ENCODE measurements around the gene USP31.

DNA sequence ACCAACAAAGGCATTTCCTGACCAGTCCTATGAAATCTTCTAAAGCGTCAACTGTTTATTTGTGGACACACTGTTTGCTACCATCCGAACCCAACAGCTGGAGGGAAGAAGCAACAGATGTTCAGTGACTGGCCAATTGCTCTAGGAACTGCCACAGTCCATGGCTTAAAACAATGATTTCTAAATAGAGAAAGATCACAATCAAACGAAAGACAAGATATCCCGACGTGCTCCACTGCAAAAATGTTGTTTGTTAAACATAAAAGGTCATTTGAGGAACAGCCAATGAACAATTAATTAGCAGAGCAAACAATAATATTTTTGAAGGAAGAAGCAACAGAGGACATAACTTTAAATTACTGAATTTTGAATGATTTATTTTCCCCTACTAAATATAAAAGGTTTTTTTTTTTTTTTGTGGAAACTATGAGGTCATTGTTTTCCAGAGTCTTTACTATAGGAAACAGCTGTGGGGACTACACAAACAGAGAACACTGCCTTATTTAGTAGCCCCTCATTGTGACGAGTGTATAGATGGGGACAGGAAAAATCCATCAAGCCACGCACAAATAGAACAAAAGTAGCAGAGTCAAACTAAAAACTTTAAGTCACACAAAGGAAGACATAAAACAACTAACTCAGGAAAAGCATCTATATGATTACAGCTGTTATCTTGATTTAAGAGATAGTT lies 17.2 kb downstream of the USP31 start:
- TF ChIP-seq, protein P1, sequence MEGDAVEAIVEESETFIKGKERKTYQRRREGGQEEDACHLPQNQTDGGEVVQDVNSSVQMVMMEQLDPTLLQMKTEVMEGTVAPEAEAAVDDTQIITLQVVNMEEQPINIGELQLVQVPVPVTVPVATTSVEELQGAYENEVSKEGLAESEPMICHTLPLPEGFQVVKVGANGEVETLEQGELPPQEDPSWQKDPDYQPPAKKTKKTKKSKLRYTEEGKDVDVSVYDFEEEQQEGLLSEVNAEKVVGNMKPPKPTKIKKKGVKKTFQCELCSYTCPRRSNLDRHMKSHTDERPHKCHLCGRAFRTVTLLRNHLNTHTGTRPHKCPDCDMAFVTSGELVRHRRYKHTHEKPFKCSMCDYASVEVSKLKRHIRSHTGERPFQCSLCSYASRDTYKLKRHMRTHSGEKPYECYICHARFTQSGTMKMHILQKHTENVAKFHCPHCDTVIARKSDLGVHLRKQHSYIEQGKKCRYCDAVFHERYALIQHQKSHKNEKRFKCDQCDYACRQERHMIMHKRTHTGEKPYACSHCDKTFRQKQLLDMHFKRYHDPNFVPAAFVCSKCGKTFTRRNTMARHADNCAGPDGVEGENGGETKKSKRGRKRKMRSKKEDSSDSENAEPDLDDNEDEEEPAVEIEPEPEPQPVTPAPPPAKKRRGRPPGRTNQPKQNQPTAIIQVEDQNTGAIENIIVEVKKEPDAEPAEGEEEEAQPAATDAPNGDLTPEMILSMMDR (IDR thresholded peaks at IDR 0.05): no peak
- no peak for TF ChIP-seq POLR2A (IDR thresholded peaks at IDR 0.05)

Data from esophagus squamous epithelium (tissue), 4 donors.